Astrocyte (in vitro differentiated cells and primary cell): ENCODE results near the gene SYAP1.

Experiments used
- CTCF ChIP-seq: IDR thresholded peaks from 2 replicates; pipeline ENCODE4 v1.5.1; 2011; ENCODE audit warnings: low read depth, mild to moderate bottlenecking, inconsistent platforms, low read length, moderate library complexity; ENCODE audit not compliant: insufficient read depth
- EZH2 ChIP-seq: IDR thresholded peaks from 2 replicates; pipeline ENCODE4 v1.6.1; 2012; ENCODE audit warnings: mild to moderate bottlenecking, low read length, inconsistent platforms; ENCODE audit not compliant: insufficient read depth

- TF ChIP-seq CTCF (no peak), EZH2 (no peak)
Measured at GRCh38 chrX:16778993-16779392, 59.6 kb downstream of the SYAP1 start.
